Activated T-cell treated with anti-CD3 and anti-CD28 coated beads for 1 hour (primary cell): Measurements from ENCODE around the gene PRKN.
"Not testable (repeated sequence)": the region's sequence is repeated elsewhere in the genome, so short reads cannot be mapped to it uniquely, and the experiment has no call there.

Experiments used
- DNase-seq: peaks from one replicate; pipeline ENCODE4 v3.0.0-alpha.2; 2020; ENCODE audit warnings: low read depth

Gene PRKN

DNA sequence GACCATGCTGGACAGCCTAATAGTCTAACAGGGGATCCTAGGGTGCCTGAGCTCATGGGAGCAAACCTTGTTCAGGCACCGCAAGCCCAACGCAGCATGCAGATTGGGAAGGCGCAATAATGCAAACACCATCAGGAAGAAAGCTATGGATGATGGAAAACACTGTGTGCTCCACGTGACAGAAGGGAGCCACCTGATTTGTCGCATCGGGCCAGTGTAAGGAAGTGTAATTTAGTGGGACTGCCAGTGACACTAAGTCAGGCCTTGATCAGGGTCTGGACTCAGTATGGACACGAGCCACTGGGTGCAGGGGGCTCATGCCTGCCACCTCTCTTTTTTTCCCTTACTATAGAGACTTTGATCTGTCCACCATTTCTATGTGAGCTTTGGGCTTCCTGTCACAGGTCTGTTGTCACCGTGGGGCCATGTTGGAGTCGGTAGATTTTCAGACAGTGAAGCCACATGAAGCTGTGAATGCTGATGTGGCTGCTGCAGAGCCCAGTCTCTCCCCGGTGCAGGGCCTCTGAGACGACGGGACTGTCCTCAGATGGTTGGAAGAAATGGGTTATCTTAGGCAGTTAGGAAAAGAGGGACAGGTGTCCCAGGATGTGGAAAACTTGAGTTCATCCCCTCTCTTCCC lies 1379.5 kb downstream of the PRKN start:
- no peak for DNase-seq

DNA sequence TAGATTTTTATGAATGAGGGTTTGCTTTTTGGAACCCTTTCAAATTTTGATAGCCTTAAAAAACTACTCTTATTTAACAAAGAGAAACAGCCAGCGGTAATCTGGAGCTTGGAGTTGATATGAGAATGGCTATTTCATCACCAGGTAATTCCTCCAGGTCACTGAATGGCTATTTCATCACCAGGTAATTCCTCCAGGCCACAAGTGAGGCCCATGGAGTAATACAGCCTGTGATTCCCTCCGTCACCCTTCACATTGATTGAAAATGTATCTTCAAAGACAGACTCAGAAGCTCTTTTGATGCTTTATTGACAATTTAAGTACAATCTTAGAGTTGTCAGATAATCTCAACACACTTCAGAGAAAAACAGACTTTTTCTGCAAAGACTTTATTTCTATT lies 1380.4 kb downstream of the PRKN start:
- no peak for DNase-seq

DNA sequence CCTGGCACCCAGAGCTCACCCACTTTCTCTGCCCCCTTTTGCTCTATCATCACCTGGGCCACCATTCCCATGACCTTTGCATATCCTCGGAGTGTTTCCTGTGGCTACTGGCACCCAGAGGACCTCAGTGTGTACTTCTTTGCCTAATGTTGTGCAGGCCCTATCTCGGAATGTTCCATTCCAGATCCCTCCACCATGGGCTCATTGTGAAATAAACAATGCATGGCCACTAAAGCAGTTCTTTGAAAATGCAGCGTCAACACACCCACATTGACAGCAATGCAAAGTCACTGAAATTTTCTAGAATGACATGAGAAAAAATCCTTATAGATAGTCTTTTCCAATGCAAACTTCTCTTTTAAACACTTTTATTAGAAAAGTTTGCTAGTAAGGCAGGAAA lies 1380.8 kb downstream of the PRKN start:
- no peak for DNase-seq

DNA sequence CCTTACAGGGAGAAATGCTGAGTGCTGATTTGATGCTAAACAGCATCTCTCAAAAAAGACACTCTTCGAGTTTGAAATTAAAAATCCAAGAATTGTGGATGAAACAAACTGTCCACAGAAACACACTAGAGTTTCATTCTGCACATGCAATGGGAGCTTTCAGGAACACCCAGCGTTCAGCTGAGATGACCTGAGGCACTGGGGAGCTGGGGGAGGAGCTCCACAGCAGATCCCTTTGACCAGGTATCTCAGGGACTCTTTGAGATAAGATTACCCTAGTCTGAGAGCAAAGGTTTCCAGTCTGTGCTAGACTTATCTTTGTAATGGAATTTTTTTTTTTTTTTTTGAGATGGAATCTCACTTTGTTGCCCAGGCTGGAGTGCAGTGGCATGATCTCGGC lies 1382.9 kb downstream of the PRKN start:
- no peak for DNase-seq

DNA sequence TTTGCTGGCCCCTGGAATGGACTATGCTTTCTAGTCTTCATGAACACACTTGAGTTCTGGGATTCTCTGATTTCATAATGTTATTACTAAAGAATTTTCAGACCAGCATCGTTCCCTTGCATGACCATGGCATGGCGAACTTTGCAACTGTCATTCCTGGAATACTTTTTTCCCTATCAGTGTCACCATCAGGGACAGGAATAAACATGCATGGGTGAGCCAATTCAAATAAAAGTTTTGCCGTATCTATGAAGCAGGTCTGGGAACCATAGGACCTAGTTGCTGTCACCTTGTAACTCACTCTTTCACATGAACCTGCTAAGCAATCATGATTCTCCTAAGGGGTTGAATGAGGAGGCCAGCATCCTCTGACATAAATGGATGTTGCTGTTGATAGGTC lies 1385.5 kb downstream of the PRKN start:
- no peak for DNase-seq

DNA sequence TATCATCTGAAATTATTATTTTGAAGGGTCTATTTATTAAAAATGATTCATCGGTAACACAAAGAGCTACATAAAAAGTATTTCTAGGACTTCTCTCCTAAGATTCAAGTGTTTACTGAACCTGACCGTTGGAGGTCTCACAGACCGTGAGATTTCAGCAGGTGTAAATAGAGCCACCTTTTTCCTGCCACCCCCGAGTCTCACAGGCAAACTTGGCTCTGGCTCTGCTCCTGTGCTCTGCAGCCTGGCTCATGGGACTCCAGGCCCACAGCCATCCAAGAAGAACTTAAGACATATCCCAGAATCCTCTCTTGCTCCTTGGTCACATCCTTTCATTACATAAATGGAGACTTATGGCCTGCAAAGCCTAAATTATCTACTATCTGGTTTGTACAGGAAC lies 1385.9 kb downstream of the PRKN start:
- no peak for DNase-seq

DNA sequence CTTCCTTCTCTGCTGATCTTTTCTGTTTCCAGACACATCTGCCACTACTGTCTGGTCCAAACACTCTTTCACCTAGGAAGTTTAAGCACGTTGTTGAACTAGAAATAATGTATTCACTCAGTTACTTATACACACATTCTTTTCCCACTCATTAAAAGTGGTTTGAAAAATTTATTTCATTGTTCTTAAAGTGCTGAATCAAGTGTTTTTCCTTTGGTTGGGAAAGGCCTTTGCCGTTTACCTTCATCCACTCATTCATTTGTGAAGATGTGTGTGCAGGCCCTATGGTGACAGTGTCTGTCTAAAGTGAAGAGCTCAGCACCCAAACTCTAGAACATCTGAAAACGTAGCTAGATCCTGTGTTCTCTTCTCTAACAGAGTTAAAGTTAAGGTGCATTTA lies 1389.6 kb downstream of the PRKN start:
- DNase-seq = no peak

DNA sequence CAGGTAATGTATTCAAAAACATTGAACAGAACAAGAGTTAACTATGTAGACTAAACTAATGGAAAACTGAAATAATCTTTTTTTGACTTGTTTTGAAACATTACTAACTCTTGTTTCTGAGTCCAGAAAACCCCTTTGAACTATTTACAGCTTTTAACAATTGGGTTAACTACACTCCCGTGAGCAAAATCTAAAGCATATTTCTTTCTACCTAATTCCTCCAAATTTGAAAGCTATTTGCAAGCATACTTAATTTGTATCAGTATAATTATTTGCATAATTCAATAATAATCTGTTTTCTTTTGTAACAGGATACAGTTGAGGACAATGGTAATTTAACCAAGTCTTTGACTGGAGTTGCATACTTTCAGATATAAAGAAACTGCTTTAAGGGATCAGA lies 1391.1 kb downstream of the PRKN start:
- DNase-seq = no peak

DNA sequence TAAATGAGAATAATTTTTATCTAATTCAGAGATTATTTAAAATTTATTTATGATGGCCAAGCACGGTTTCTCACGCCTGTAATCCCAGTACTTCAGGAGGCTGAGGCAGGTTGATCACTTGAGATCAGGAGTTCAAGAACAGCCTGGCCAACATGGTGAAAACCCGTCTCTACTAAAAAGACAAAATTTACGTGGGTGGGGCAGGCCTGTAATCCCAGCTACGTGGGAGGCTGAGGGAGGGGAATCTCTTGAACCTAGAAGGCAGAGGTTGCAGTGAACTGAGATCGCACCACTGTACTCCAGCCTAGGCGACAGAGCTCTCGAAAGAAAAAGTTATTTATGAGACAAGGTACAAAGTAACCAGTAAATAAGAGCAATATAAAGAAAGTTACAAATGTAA lies 1394.2 kb downstream of the PRKN start:
- no peak for DNase-seq

DNA sequence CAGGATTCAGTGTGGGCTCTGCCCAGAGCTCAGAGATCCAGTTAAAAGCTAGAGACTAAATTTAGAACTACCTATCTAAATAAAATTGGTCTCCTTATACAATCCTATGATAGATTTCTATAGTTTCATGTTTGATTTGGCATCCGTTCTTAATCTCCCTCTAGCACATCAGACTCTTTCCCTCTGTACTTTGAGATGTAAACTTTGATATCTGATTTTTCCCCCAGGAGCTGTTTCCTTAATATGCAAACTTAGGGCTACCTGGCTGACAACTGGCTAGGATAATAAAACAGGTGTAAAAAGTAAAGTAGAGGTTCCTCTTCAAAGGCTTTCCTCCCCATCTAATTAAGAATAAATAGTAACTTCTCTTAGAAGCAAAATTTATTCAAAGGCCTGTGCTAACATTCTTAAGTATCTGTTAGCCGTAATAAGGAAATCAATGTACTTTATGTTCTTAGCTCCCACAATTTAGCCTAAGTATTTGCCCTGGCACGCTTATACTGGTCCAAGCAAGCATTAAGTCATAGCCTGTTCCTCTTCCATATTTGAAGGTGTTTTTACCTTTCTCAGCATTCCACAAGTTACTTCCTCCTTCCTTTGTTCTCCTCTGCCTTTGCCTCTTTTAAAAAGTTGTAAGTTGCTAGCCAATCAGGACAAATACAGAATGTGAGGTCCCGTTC lies 1396.0 kb downstream of the PRKN start:
- not testable (repeated sequence) for DNase-seq

DNA sequence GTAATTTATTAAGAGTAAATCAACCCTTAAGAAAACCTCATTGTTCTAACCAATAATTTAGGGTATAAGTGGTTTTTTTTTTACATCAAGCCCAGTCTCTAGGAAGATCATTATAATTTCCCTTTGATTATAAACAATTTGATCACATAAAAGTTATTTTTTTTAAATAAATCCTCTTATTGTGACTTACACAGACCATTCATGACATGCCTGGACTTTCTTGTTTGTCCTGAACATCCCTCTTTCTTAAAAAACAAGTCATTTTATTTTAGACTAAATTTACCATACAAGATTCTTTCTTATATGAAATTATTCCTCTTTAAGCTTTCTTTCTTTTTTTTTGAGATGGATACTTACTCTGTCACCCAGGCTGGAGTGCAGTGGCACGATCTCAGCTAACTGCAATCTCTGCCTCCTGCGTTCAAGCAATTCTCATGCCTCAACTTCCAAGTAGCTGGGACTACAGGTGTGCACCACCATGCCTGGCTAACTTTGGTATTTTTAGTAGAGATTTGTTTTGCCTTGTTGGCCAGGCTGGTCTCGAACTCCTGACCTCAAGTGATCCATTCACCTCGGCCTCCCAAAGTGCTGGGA lies 1400.1 kb downstream of the PRKN start:
- DNase-seq = no peak

DNA sequence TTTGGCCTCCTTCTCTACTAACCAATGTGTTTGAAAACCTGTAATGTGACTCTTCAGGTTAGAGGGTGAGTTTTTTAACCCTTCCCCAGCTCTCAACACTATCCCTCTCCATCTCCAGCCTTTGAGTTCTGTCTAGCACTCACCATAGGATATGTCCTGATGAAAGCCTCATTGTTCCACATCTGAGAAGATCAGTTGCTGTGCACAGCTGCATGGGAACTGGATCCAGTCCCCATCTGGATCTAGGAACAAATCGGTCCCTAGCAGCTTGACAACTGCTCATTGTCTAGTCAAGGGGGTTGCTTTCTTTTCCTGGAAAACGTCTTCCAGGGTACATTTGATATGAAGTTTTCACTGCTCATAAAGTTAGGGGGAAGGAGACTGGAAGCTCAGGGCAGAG lies 1408.3 kb downstream of the PRKN start:
- no peak for DNase-seq

DNA sequence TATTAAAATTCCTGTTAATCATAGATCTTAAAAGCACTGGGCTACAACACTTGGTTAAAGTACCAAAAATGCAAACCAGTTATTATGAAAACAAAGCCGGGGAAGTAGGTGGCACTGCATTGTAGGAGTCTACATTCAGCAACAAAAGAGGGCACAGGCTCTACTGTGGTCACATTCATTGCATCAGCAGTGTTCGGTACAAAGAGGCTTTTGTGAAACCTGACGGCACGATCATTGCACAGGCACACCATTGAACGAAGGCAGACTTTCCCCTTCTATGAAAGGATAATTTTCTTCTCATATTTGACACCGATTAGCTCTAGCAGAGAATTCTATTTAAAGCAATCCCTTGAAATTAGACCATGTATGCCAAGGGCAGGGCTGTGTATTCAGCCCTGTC lies 1409.1 kb downstream of the PRKN start:
- DNase-seq = no peak

DNA sequence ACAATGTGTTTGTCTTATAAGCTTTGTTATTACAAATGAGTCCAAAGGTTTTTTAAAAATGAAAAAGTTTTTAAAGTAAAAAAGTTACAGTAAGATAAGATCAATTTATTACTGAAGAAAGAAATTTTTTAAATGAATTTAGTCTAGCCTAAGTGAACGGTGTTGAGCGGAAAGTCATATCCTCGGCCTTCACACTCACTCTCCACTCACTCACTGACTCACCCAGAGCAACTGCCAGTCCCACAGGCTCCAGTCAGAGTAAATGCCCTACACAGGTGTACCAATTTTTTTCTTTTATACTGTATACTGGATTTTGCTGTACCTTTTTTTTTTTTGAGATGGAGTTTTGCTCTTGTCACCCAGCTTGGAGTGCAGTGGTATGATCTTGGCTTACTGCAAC lies 1411.0 kb downstream of the PRKN start:
- DNase-seq = no peak

DNA sequence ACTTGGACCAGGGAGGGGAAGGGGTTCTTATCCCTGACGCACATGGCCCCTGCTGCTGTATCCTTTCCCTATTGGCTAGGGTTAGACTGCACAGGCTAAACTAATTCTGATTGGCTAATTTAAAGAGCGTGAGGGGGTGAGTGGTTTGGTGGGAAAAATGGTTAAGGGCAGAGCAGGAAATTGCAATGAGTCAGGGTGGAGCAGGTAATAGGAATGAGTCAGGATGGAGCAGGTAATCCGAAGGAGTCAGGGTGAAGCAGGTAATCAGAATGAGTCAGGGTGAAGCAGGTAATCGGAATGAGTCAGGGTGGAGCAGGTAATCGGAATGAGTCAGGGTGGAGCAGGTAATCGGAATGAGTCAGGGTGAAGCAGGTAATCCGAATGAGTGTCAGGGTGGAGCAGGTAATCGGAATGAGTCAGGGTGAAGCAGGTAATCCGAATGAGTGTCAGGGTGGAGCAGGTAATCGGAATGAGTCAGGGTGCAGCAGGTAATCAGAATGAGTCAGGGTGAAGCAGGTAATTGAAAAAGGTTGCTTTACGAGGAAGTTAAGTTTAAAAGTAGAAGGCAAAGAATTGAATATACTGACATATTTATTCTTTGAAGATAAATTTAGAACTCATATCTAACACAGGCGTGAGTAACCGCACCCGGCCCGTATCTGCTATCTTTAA lies 1412.2 kb downstream of the PRKN start:
- not testable (repeated sequence) for DNase-seq

DNA sequence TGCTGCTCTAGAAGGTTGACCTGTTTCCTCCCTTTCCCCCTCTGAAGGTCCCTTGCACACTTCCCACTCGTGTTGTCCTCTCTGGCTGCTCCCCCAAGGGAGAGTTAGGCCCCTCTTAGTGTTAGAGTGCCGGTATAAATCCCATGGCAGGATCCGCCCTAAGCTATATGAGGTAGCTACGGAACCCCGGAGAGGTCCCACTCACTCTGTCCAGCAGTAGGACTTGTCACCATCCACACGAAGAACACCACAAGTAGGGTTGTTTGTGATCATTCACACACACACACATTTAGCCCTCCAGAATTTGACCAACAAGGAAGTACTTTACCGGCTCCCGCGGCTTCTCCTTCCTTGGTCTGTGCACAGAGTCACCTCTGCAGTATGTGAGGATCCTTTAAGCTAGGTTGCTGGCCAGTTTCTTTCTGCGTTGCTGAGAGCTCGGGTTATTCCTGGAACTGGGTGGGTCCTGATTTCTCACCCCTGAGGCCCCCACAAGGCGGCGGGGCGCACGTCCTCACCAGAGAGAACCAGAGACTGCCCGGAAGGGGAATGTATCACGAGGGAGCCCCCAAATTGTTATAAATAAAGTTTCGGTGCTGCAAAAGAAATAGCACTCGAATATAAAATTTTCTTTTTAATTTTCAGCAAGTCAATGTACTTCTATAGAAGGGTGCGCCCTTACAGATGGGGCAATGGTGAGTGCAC lies 1412.9 kb downstream of the PRKN start:
- not testable (repeated sequence) for DNase-seq

DNA sequence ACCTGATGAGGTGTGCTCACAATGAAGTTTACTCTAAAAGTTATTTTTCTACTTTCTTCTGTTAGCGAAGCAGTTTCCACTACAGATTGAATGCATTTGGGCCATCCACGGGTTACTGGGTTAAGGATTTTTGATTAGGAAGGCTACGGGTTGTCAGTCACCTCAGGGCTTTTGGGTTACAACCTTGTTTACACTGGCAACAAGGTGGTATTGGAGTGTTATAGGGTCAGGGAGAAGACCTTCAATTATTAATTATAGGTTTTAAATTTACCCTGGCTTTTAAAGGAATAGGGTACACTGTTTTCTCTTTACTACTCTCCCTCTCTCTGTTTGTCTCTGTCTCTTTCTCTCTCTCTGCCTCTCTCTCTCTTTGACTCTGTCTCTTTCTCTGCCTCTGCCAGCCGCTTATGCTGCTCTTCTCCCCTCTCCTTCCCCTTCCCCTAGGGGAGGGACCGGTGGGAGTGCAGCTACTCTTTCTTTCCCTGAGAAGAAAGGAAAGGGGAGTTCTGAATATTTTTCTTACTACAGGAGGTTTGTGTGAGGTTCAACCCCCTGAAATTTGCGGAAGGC lies 1413.5 kb downstream of the PRKN start:
- DNase-seq = no peak

DNA sequence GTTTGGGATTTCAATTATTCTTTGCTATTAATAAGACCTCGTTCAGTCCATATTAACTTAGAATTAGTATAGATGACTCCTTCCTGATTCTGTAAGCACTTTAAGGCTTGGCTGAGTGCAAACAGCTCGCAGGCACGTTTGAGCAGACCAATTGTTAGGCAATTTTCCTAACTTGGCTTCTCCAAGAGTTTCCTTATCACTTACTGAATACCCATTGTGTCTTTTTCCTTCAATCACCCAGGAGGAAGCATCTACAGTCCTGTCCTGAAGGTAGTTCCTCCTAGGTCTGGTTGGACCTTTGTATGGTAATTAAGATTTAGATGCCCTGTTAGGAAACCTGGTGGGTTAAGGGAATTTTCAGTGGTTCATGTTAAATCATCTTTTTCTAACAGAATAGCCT lies 1414.1 kb downstream of the PRKN start:
- DNase-seq = not testable (repeated sequence)

DNA sequence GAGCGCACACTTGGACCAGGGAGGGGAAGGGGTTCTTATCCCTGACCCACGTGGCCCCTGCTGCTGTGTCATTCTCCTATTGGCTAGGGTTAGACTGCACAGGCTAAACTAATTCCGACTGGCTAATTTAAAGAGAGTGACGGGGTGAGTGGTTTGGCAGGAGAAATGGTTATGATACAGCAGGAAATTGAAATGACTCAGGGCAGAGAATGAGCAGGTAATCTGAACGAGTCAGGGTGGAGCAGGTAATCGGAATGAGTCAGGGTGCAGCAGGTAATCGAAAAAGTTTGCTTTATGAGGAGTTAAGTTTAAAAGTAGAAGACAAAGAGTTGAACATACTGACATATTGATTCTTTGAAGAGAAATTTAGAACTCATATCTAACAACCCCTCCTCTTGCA lies 1417.8 kb downstream of the PRKN start:
- DNase-seq = not testable (repeated sequence)

DNA sequence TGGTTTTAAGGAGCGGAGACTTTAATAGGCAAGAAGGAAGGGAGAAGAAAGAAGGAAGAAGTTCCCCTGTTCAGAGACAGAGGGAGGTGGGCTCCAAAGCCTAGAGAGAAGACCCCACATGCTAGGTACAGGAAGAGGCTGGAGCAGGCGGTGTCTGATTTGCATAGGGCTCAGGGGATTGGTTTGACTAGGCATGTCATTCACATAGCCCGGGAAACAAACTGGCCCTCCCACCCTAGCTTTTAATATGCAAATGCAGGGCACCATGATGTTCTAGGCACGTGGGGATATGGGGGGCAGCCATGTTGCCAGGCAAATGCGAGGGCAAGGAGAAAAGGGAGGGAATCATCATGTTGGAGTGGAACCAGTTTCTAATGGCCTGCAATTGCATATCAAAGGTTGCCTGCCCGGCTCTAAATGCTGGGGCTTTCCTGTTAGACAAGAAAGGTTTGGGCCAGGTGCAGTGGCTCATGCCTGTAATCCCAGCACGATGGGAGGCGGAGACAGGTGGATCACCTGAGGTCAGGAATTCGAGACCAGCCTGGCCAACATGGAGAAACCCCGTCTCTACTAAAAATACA lies 1419.4 kb downstream of the PRKN start:
- no peak for DNase-seq

DNA sequence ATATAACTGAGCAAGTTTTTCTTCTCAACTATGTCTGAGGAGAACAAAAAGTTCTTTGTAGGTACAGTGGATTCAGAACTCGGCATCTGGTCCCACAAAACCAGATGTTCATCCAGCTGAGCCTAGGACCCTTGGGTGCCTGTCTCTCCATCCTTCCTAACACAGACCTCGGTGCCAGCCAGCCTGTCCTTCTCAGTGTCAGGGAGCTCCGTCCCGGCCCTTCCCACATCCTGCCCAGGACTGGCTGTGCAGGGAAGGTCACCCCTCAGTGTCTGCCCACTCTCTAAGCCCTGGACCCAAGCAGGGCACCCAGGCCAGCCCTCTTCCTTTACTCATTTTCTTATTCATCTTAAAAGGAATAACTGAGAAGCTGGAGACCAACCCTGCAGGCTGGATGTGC lies 1421.7 kb downstream of the PRKN start:
- no peak for DNase-seq
